ENCODE measurements around the gene KLHL13. TPM values are rescaled to one million over a fixed set of nuclear protein-coding genes. Genes with fewer than 3 reads are reported as not detected.
"Not testable (repeated sequence)": the region's sequence is repeated elsewhere in the genome, so short reads cannot be mapped to it uniquely, and the experiment has no call there.

The KLHL13 gene
- total RNA-seq, 1 donor from 2014 or later, result 68.8 TPM

GRCh38 chrX:118148737-118149136, 32.1 kb upstream of the KLHL13 start:
- no peak for DNase-seq (ENCODE audit: low read depth)
- no peak for TF ChIP-seq CTCF (conservative IDR thresholded peaks at IDR 0.05; ENCODE audit: low read depth, low read length)

GRCh38 chrX:118147771-118148170, 31.2 kb upstream of the KLHL13 start:
- not testable (repeated sequence) for DNase-seq (ENCODE audit: low read depth); H3K4me3 ChIP-seq (ENCODE audit: low read depth, low read length)

More at GRCh38 chrX:118148737-118149136, 32.1 kb upstream of the KLHL13 start:
- no peak overlapping the region for H3K4me3 ChIP-seq (ENCODE audit: low read depth, low read length)

GRCh38 chrX:118143578-118143977, 27.0 kb upstream of the KLHL13 start:
- no peak for DNase-seq (ENCODE audit: low read depth)
- H3K4me3 ChIP-seq (ENCODE audit: low read depth, low read length), result no peak overlapping the region
- TF ChIP-seq CTCF (conservative IDR thresholded peaks at IDR 0.05; ENCODE audit: low read depth, low read length), result no peak

- no peak for TF ChIP-seq CTCF (conservative IDR thresholded peaks at IDR 0.05; ENCODE audit: low read depth, low read length)
- H3K4me3 ChIP-seq (ENCODE audit: low read depth, low read length), result no peak overlapping the region
- no peak for DNase-seq (ENCODE audit: low read depth)
Observed at GRCh38 chrX:118131336-118131735, 14.7 kb upstream of the KLHL13 start.

- DNase-seq (ENCODE audit: low read depth), result no peak
- TF ChIP-seq CTCF (conservative IDR thresholded peaks at IDR 0.05; ENCODE audit: low read depth, low read length), result no peak
- H3K4me3 ChIP-seq (ENCODE audit: low read depth, low read length), result no peak overlapping the region
Observed at GRCh38 chrX:118129681-118130080, 13.1 kb upstream of the KLHL13 start.

- no peak for DNase-seq (ENCODE audit: low read depth)
- no peak for TF ChIP-seq CTCF (conservative IDR thresholded peaks at IDR 0.05; ENCODE audit: low read depth, low read length)
- H3K4me3 ChIP-seq (ENCODE audit: low read depth, low read length), result no peak overlapping the region
Observed at GRCh38 chrX:118128724-118129123, 12.1 kb upstream of the KLHL13 start.

GRCh38 chrX:118126286-118126685, 9.7 kb upstream of the KLHL13 start:
- no peak overlapping the region for H3K4me3 ChIP-seq (ENCODE audit: low read depth, low read length)
- TF ChIP-seq CTCF (conservative IDR thresholded peaks at IDR 0.05; ENCODE audit: low read depth, low read length), result no peak
- no peak for DNase-seq (ENCODE audit: low read depth)

GRCh38 chrX:118124243-118124642, 7.6 kb upstream of the KLHL13 start:
- H3K4me3 ChIP-seq (ENCODE audit: low read depth, low read length); DNase-seq (ENCODE audit: low read depth): not testable (repeated sequence)
